ENCODE measurements around the gene SLC22A8. TPM values are rescaled to one million over a fixed set of nuclear protein-coding genes. Genes with fewer than 3 reads are reported as not detected.

Gene SLC22A8
- total RNA-seq, 1 experiment from 2014 or later: not detected

DNA sequence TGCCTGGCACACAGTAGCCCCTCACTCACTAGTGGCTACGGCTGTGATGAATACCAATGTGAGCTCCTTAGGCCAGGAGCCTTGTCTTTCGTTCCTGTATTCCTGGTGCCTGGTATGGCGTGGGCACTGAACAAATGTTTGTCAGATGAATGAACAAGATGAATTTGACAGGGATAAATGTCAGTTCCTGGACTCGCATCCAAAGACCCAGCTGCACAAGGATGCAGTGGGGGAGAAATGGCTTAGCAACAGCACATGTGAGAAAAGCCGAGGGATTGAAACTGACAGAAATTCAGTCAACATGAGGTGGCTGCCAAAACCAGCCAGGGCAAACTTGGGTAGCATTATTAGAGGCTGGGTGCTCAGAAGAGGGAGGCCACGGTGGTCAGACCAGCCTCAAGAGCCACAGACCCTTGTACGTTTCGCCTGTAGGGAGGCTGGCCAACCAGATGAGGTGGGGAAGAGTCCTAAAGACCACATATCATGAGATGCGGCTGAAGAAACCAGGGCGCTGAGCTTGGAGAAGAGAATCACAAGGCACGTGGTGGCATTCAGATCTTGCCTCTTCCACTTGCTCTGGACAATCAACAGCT lies 7.7 kb upstream of the SLC22A8 start:
- Histone ChIP-seq H3K9ac (ENCODE audit: low read length) (no peak overlapping the region), H3K4me1 (ENCODE audit: insufficient read depth, low read length) (no peaks in the 10 kb centered on the region), H4K20me1 (ENCODE audit: low read length) (no peaks in the 10 kb centered on the region), H3F3A (ENCODE audit: low read length, unreplicated experiment) (no peaks in the 10 kb centered on the region), H3K9me3 (ENCODE audit: low read length) (no peaks in the 10 kb centered on the region), H3K79me2 (ENCODE audit: low read length) (no peaks in the 10 kb centered on the region), H3K27me3 (ENCODE audit: low read length) (peaks cover 10% of the 10 kb centered on the region; the same call in 1 of the 2 replicates), H3K9me2 (replicated peaks; ENCODE audit: low read length) (no peaks in the 10 kb centered on the region), H3K4me3 (ENCODE audit: low read length) (no peak overlapping the region), H2AFZ (ENCODE audit: low read length) (no peak overlapping the region), H3K36me3 (ENCODE audit: low read depth, low read length) (no peaks in the 10 kb centered on the region), H3K27ac (ENCODE audit: low read length) (no peak overlapping the region), H3K4me2 (ENCODE audit: low read length) (no peak overlapping the region)
- DNase-seq (no peak), ATAC-seq (no peak)
- TF ChIP-seq EZH2 (IDR thresholded peaks at IDR 0.05; ENCODE audit: low read length, unreplicated experiment) (no peak), EZH2phosphoT487 (IDR thresholded peaks at IDR 0.05; ENCODE audit: borderline replicate concordance, low read length) (no peak)
- TF ChIP-seq, protein P1, sequence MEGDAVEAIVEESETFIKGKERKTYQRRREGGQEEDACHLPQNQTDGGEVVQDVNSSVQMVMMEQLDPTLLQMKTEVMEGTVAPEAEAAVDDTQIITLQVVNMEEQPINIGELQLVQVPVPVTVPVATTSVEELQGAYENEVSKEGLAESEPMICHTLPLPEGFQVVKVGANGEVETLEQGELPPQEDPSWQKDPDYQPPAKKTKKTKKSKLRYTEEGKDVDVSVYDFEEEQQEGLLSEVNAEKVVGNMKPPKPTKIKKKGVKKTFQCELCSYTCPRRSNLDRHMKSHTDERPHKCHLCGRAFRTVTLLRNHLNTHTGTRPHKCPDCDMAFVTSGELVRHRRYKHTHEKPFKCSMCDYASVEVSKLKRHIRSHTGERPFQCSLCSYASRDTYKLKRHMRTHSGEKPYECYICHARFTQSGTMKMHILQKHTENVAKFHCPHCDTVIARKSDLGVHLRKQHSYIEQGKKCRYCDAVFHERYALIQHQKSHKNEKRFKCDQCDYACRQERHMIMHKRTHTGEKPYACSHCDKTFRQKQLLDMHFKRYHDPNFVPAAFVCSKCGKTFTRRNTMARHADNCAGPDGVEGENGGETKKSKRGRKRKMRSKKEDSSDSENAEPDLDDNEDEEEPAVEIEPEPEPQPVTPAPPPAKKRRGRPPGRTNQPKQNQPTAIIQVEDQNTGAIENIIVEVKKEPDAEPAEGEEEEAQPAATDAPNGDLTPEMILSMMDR (conservative IDR thresholded peaks at IDR 0.05; ENCODE audit: low read depth, low read length): no peak
- BruUV-seq (replicated peaks): no TSS peak
- ChIA-PET CTCF (interaction anchor here (1.7 to 4.0 kb wide), 2 partner anchors 114 to 117 kb away, joined by 7 to 24 read pairs; no protein-coding TSS in a partner anchor), POLR2A (ENCODE audit: unreplicated experiment) (no interaction called here)
- intact Hi-C loops (cut with micrococcal nuclease): no loop called here

DNA sequence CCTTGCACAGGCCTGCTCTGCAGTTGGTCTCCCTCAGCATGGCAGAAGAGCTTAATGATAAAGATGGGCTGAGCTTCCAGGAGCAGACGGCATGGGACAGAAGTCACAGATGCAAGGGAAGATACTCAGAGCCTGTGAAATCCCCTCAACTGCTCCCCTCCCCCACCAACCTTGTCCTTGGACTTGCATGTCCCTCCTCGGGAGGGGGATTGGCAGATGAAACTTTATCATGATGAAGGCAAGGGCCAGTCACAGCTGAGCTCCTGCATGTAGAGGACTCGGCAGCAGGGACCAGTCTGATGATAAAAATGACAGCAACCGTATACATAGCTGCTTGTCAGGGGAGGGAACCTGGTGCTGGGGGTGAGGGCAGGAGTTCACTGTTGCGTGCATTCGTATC lies 6.8 kb upstream of the SLC22A8 start:
- no peak overlapping the region for H3K4me3 ChIP-seq (ENCODE audit: low read length)
- H3K27ac ChIP-seq (ENCODE audit: low read length): no peak overlapping the region
- no peaks in the 10 kb centered on the region for H3K36me3 ChIP-seq (ENCODE audit: low read depth, low read length)
- TF ChIP-seq EZH2 (IDR thresholded peaks at IDR 0.05; ENCODE audit: low read length, unreplicated experiment) (no peak), EZH2phosphoT487 (IDR thresholded peaks at IDR 0.05; ENCODE audit: borderline replicate concordance, low read length) (no peak)
- TF ChIP-seq, protein P1 (conservative IDR thresholded peaks at IDR 0.05; ENCODE audit: low read depth, low read length): no peak
- POLR2A ChIA-PET (ENCODE audit: unreplicated experiment): no interaction called here
- no peaks in the 10 kb centered on the region for H3K9me3 ChIP-seq (ENCODE audit: low read length)
- intact Hi-C loops (cut with micrococcal nuclease): no loop called here
- CTCF ChIA-PET: interaction anchor here (4.0 kb wide), 1 partner anchor 116 kb away, joined by 24 read pairs; no protein-coding TSS in a partner anchor
- H3K4me2 ChIP-seq (ENCODE audit: low read length): no peak overlapping the region
- no TSS peak for BruUV-seq (replicated peaks)
- H3K27me3 ChIP-seq (ENCODE audit: low read length): peaks cover 17% of the 10 kb centered on the region; the same call in 1 of the 2 replicates
- no peaks in the 10 kb centered on the region for H3K4me1 ChIP-seq (ENCODE audit: insufficient read depth, low read length)
- H4K20me1 ChIP-seq (ENCODE audit: low read length): no peaks in the 10 kb centered on the region
- no peak for DNase-seq
- no peak overlapping the region for H2AFZ ChIP-seq (ENCODE audit: low read length)
- no peaks in the 10 kb centered on the region for H3K79me2 ChIP-seq (ENCODE audit: low read length)
- H3F3A ChIP-seq (ENCODE audit: low read length, unreplicated experiment): no peaks in the 10 kb centered on the region
- ATAC-seq: no peak
- no peaks in the 10 kb centered on the region for H3K9me2 ChIP-seq (replicated peaks; ENCODE audit: low read length)
- H3K9ac ChIP-seq (ENCODE audit: low read length): no peak overlapping the region

DNA sequence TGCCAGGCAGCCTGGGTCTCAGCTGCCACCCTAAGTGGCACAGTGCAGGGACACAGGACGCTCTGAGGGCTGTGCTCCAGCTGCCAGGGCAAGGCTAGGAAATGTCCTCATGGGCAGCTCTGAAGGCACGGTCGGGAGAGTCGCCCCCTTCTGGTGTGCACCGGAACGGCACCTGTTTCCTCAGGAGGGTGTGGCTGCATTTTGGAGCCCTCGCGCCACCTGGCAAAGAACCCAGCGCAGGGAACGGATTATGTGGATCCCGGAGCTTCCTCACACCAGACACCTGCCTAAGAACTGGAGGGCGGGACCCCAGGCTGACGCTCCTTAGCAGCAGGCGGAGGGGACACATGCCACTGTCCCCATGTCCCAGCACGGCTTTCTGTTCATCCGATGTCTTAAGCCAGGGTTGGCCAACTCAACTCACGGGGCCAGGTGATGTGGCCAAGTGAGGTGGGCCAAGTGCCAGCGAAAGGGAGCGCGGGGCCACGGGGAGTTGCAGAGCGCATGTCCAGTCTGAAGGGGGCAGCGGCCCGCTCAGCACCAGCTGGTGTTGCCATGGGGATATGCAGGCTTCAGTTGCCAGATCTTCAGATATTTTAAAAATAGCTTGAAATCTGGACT lies 5.1 kb upstream of the SLC22A8 start:
- H3K4me1 ChIP-seq (ENCODE audit: insufficient read depth, low read length): no peaks in the 10 kb centered on the region
- no peak for ATAC-seq
- no peaks in the 10 kb centered on the region for H3F3A ChIP-seq (ENCODE audit: low read length, unreplicated experiment)
- intact Hi-C loops (cut with micrococcal nuclease): no loop called here
- no peak overlapping the region for H3K27ac ChIP-seq (ENCODE audit: low read length)
- H3K9me3 ChIP-seq (ENCODE audit: low read length): no peaks in the 10 kb centered on the region
- H3K79me2 ChIP-seq (ENCODE audit: low read length): no peaks in the 10 kb centered on the region
- no peaks in the 10 kb centered on the region for H4K20me1 ChIP-seq (ENCODE audit: low read length)
- peak; percentile 12 for DNase-seq
- TF ChIP-seq, protein P1 (conservative IDR thresholded peaks at IDR 0.05; ENCODE audit: low read depth, low read length): peak; percentile 65
- no peak for TF ChIP-seq EZH2 (IDR thresholded peaks at IDR 0.05; ENCODE audit: low read length, unreplicated experiment)
- TF ChIP-seq EZH2phosphoT487 (IDR thresholded peaks at IDR 0.05; ENCODE audit: borderline replicate concordance, low read length): no peak
- peaks cover 18% of the 10 kb centered on the region; the same call in 1 of the 2 replicates for H3K27me3 ChIP-seq (ENCODE audit: low read length)
- H3K4me3 ChIP-seq (ENCODE audit: low read length): no peak overlapping the region
- CTCF ChIA-PET: interaction anchor here (0.6 to 4.0 kb wide), 3 partner anchors 114 to 344 kb away, joined by 3 to 24 read pairs (median 3); no protein-coding TSS in a partner anchor
- H3K9me2 ChIP-seq (replicated peaks; ENCODE audit: low read length): no peaks in the 10 kb centered on the region
- POLR2A ChIA-PET (ENCODE audit: unreplicated experiment): no interaction called here
- no peaks in the 10 kb centered on the region for H3K36me3 ChIP-seq (ENCODE audit: low read depth, low read length)
- BruUV-seq (replicated peaks): no TSS peak
- H3K4me2 ChIP-seq (ENCODE audit: low read length): no peak overlapping the region
- H3K9ac ChIP-seq (ENCODE audit: low read length): no peak overlapping the region
- H2AFZ ChIP-seq (ENCODE audit: low read length): no peak overlapping the region

All from PC-3 (cell line).